HG02970 (cell line): Measurements from ENCODE around the gene CPLX1.
"Not testable (repeated sequence)": the region's sequence is repeated elsewhere in the genome, so short reads cannot be mapped to it uniquely, and the experiment has no call there.

ENCODE experiments used
- ATAC-seq: cut with Tn5 transposase; IDR thresholded peaks from one replicate; pipeline ENCODE4 v1.9.1; 2021; ENCODE audit warnings: mild to moderate bottlenecking, moderate library complexity, moderate number of reproducible peaks; ENCODE audit not compliant: unreplicated experiment, low FRiP score

Gene CPLX1

DNA sequence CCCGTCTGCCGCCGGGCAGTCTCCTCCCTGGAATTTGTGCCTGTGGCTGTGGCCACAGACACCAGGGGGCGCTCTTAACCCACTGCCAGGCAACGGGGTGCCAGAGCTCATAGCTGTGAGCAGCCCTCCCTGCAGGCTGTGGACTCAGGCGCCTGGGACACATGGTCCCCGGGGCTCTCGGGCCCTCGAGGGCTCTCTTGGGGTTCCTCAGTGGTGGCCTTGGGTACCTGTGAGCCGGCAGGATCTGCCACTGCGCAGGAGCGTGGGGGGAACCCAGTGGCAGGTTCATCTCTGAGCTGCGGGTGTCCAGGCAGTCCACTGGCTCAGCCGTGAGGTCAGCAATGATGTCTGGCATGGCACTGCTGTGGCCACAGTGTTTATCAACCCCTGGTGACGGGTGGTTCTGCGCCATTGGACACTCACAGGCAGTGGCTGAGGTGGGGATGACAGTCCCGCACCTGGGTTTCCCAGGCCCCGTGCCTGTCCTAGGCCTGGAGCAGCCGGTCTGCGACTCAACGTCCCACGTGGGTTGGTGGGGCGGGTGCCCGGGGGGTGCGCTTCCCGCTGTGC is 83.1 kb downstream of the CPLX1 start:
- ATAC-seq, result no peak

DNA sequence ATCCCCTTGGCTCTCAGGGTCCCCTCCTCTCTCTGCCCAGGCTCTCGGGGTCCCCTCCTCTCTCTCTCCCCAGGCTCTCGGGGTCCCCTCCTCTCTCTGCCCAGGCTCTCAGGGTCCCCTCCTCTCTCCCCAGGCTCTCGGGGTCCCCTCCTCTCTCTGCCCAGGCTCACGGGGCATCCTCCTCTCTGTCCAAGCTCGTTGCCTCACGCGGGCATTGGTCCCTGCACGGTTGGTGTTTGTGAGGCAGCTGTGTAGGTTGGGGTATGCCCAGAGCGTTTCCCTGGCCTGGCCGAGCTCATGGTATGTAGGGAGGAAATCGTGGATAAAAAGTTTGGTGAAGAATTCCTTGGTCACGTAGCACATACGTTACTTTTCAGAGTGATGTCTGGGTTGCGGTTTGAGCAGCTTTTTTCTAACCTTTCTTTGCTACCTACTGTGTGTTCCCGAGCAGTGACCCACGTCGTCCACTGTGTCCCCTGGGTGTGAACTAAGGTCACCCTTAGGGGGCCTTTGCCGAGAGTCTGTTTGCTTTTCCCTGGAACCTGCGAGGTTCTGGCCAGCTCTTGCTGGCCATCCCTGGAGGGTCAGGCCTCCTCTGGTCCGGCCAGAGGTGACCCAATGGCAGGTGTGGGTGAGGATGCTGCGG is 83.7 kb downstream of the CPLX1 start:
- ATAC-seq, result no peak

DNA sequence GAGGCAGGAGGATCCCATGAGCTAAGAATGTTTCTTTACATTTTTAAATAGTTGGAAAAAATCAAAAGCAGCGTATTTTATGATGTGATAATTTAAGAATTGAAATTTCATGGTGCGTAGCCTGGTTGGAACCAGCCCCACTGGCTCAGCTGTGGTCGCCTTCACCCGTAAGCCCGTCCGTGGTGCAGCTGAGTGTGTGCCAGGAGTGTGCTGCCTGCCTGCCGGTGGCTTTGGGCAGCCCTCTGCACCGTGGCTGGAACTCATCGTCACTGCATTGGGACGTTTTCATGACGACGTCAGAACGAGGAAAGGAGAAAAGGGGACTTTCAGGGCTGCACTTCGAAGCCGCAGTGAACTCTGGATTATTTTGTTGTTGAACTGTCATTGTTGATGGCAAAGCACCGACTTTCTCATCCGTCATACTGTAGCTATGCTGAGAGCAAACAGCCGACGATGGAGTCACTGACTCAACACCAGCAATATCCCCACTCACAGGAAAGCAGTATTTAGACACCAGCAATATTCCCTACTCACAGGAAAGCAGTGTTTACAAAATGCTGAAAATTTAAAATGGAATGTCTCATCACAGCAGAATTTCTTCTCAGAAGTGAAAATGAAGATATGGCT is 85.2 kb downstream of the CPLX1 start:
- ATAC-seq, result no peak

- no peak for ATAC-seq
These were observed 85.9 kb downstream of the CPLX1 start for GRCh38 chr4:740011-740410.

GRCh38 chr4:739569-739968 is 86.4 kb downstream of the CPLX1 start:
- no peak for ATAC-seq

DNA sequence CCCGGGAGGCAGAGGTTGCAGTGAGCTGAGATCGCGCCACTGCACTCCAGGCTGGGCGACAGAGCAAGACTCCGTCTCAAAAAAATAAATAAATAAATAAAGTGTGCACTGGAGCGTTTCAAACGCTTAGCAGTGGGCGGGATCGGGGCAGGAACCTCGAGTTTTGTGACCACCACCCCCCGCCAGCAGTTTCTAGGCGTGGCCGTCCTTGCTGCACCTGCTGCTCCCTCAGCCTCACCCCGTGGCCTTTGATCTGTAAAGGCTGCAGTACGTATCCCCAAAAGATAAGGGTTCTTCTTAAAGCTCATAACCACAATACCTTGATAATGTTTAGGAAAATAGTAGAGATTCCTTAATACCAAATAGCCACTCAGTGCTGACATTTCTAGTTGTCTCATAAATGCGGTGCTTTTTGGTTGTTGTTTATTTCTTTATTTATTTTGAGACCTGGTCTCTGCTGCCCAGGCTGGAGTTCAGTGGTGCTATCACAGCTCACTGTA is 87.1 kb downstream of the CPLX1 start:
- no peak for ATAC-seq

DNA sequence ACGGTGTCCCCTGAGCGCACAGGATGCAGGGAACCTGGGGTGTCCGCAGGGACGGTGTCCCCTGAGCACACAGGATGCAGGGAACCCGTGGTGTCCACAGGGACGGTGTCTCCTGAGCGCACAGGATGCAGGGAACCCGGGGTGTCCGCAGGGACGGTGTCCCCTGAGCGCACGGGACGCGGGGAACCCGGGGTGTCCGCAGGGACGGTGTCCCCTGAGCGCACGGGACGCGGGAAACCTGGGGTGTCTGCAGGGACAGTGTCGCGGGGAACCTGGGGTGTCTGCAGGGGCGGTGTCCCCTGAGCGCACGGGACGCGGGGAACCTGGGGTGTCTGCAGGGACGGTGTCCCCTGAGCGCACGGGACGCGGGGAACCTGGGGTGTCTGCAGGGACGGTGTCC is 89.4 kb downstream of the CPLX1 start:
- ATAC-seq, result not testable (repeated sequence)

GRCh38 chr4:735583-735982 is 90.3 kb downstream of the CPLX1 start:
- no peak for ATAC-seq
